K562 (cell line): ENCODE measurements around the gene HADHB. TPM values are rescaled to one million over a fixed set of nuclear protein-coding genes. Genes with fewer than 3 reads are reported as not detected.

ENCODE experiments used
- AFF1 ChIP-seq, 2 experiments: fragments of 450-650 bp; IDR thresholded peaks; 2 replicates each; pipeline ENCODE4 v1.6.1; 2018; ENCODE audit warnings: mild to moderate bottlenecking in 2 of 2, low read depth in 1 of 2; ENCODE audit not compliant: partially characterized antibody in 2 of 2
- BCLAF1 ChIP-seq, 2 experiments: fragments of 450-650 bp in 1 of 2; IDR thresholded peaks; 2 replicates each; pipeline ENCODE4 v1.6.1; 2011 to 2017; ENCODE audit warnings: low read depth in 2 of 2, antibody characterized with exemption in 1 of 2, borderline replicate concordance in 1 of 2, low read length in 1 of 2, mild to moderate bottlenecking in 1 of 2, mixed read lengths in 1 of 2; ENCODE audit not compliant: control insufficient read depth in 1 of 2
- CSDE1 ChIP-seq, 2 experiments: fragments of 450-650 bp; IDR thresholded peaks; 2 replicates each; pipeline ENCODE4 v1.6.1; 2016; ENCODE audit warnings: mild to moderate bottlenecking in 1 of 2
- KDM5B ChIP-seq: fragments of 200-600 bp; sonication (generic); IDR thresholded peaks from 2 replicates; pipeline ENCODE4 v1.6.1; 2012; ENCODE audit warnings: low read depth, mild to moderate bottlenecking, moderate library complexity, low read length, control low read depth, inconsistent platforms; ENCODE audit not compliant: insufficient replicate concordance
- MBD1 ChIP-seq: fragments of 250-450 bp; sonication (Bioruptor Pico); IDR thresholded peaks from 2 replicates; pipeline ENCODE4 v1.8.0; 2022; ENCODE audit warnings: inconsistent platforms
- PKNOX1 ChIP-seq: fragments of 450-650 bp; IDR thresholded peaks from 2 replicates; pipeline ENCODE4 v1.6.1; 2016
- SPI1 ChIP-seq: IDR thresholded peaks from 2 replicates; pipeline ENCODE4 v1.6.1; 2011; ENCODE audit warnings: low read depth, low read length, control low read depth, borderline replicate concordance
- THRAP3 ChIP-seq: fragments of 450-650 bp; IDR thresholded peaks from 2 replicates; pipeline ENCODE4 v1.6.1; 2016; ENCODE audit warnings: mild to moderate bottlenecking, inconsistent platforms, borderline replicate concordance
- polyA plus RNA-seq, 8 experiments: library from polyadenylated mRNA; depleted of rRNA in 4 of 8; stranded (reverse) in 5 of 8; unstranded in 3 of 8; fragments of >200 nt; fragmentation: Nextera tagmentation in 2 of 8; fragmentation: Illumina TruSeq in 1 of 8; extraction: Ambion mirVana in 2 of 8; extraction: Trizol in 1 of 8; gene quantifications; 2 replicates each; pipeline versions ENCODE4 v1.2.1 to v1.2.3, GENCODE V29; 2011 to 2014; ENCODE audit warnings: inconsistent platforms in 1 of 8, missing spikeins in 1 of 8
- total RNA-seq, 7 experiments: library from RNA; depleted of rRNA in 6 of 7; stranded (reverse); fragments of >200 nt in 6 of 7; fragmentation: Illumina TruSeq in 2 of 7; extraction: Trizol in 2 of 7; gene quantifications; 2 replicates each; pipeline versions ENCODE4 v1.2.1 to v1.2.3, GENCODE V29; 2011 to 2021; ENCODE audit warnings: low replicate concordance in 1 of 7
- TF ChIP-seq, protein P1 (sequence below): fragments of 450-650 bp; IDR thresholded peaks from 2 replicates; pipeline ENCODE4 v1.6.1; 2016; ENCODE audit warnings: mild to moderate bottlenecking
- TF ChIP-seq, protein P2 (sequence below), 2 experiments: IDR thresholded peaks; 2 replicates each; pipeline ENCODE4 v1.6.1; 2011; ENCODE audit warnings: borderline replicate concordance in 1 of 2, control low read depth in 1 of 2, low read depth in 1 of 2, low read length in 1 of 2, mild to moderate bottlenecking in 1 of 2, mixed read lengths in 1 of 2, moderate library complexity in 1 of 2; ENCODE audit not compliant: insufficient read depth in 1 of 2, insufficient read length in 1 of 2, poor library complexity in 1 of 2, severe bottlenecking in 1 of 2; ENCODE audit errors: extremely low read depth in 1 of 2

The HADHB gene
- total and polyA plus RNA-seq, 9 of the 15 experiments (the other 6 are each of a cell fraction or from before 2014, with no cell fraction given), result 67.3 to 199 (median 100) TPM

- TF ChIP-seq, protein P1, sequence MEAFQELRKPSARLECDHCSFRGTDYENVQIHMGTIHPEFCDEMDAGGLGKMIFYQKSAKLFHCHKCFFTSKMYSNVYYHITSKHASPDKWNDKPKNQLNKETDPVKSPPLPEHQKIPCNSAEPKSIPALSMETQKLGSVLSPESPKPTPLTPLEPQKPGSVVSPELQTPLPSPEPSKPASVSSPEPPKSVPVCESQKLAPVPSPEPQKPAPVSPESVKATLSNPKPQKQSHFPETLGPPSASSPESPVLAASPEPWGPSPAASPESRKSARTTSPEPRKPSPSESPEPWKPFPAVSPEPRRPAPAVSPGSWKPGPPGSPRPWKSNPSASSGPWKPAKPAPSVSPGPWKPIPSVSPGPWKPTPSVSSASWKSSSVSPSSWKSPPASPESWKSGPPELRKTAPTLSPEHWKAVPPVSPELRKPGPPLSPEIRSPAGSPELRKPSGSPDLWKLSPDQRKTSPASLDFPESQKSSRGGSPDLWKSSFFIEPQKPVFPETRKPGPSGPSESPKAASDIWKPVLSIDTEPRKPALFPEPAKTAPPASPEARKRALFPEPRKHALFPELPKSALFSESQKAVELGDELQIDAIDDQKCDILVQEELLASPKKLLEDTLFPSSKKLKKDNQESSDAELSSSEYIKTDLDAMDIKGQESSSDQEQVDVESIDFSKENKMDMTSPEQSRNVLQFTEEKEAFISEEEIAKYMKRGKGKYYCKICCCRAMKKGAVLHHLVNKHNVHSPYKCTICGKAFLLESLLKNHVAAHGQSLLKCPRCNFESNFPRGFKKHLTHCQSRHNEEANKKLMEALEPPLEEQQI, result no peak
- TF ChIP-seq AFF1 (IDR thresholded peaks at IDR 0.05; ENCODE audit: low read depth in 1 of 2, partially characterized antibody in 2 of 2) (no peak), PKNOX1 (no peak), CSDE1 (IDR thresholded peaks at IDR 0.05) (no peak), MBD1 (CRISPR knock-in tag) (no peak), THRAP3 (no peak), KDM5B (peak; percentile 24), SPI1 (no peak), BCLAF1 (IDR thresholded peaks at IDR 0.05; ENCODE audit: borderline replicate concordance in 1 of 2, control insufficient read depth in 1 of 2, low read depth in 2 of 2, low read length in 1 of 2) (0 out of 4 replicates have a peak, but pooled peaks of 1 of the 2 experiments have one; percentile 11)
- TF ChIP-seq, protein P2, sequence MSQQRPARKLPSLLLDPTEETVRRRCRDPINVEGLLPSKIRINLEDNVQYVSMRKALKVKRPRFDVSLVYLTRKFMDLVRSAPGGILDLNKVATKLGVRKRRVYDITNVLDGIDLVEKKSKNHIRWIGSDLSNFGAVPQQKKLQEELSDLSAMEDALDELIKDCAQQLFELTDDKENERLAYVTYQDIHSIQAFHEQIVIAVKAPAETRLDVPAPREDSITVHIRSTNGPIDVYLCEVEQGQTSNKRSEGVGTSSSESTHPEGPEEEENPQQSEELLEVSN (IDR thresholded peaks at IDR 0.05; ENCODE audit: borderline replicate concordance in 1 of 2, extremely low read depth in 1 of 2, insufficient read depth in 1 of 2, insufficient read length in 1 of 2, low read depth in 1 of 2, low read length in 1 of 2, poor library complexity in 1 of 2, severe bottlenecking in 1 of 2), result peak in 1 of 2 experiments; percentile 0
These were observed 1.1 kb upstream of the HADHB start (continued) for GRCh38 chr2:26243470-26244308.
